A673 (cell line): ENCODE measurements around the gene MRAP2. TPM values are rescaled to one million over a fixed set of nuclear protein-coding genes. Genes with fewer than 3 reads are reported as not detected.

ENCODE experiments used
- Bru-seq: library from RNA; stranded (reverse); fragments of 400-500 nt; gene quantifications from one replicate; lab custom pipeline; 2021; lab: Mats Ljungman, UMichigan
- BruChase-seq, 2 experiments: library from RNA; stranded (reverse); fragments of 400-500 nt; gene quantifications; one replicate each; lab custom pipeline; 2021; lab: Mats Ljungman, UMichigan
- BruUV-seq: library from RNA; stranded (reverse); fragments of 400-500 nt; replicated peaks from 2 replicates; lab custom pipeline; 2021; lab: Mats Ljungman, UMichigan
- CTCF ChIA-PET: fragments of 300-600 bp; sonication (Branson Sonifier 250); formaldehyde crosslinking; loops from one replicate; lab custom pipeline; 2022; ENCODE audit warnings: antibody characterized with exemption; lab: Charles Lee
- POLR2A ChIA-PET: fragments of 300-600 bp; sonication (Branson Sonifier 250); formaldehyde crosslinking; loops from one replicate; lab custom pipeline; 2022; ENCODE audit warnings: antibody characterized with exemption; ENCODE audit not compliant: low non-redundant PET; lab: Charles Lee
- DNase-seq: peaks from one replicate; pipeline ENCODE4 v3.0.0-alpha.2; 2015; ENCODE audit warnings: low spot score
- H3K27ac ChIP-seq: fragments of 200-600 bp; sonication (generic); 2 replicates; pipeline ENCODE4 v1.5.1; 2016; ENCODE audit warnings: mixed run types, low read depth, mild to moderate bottlenecking, mixed read lengths, antibody characterized with exemption, low read length; ENCODE audit not compliant: poor library complexity, severe bottlenecking
- H3K27me3 ChIP-seq: fragments of 200-600 bp; sonication (generic); replicated peaks from 2 replicates; pipeline ENCODE4 v1.6.1; 2017; ENCODE audit warnings: mixed run types, low read depth, mild to moderate bottlenecking, mixed read lengths, antibody characterized with exemption, low read length; ENCODE audit not compliant: insufficient read depth, poor library complexity
- H3K36me3 ChIP-seq: fragments of 200-600 bp; sonication (generic); 2 replicates; pipeline ENCODE4 v1.6.1; 2016; ENCODE audit warnings: mixed run types, mild to moderate bottlenecking, mixed read lengths, antibody characterized with exemption, low read length; ENCODE audit not compliant: insufficient read depth, poor library complexity, severe bottlenecking
- H3K4me1 ChIP-seq: fragments of 200-600 bp; sonication (generic); 2 replicates; pipeline ENCODE4 v1.6.1; 2017; ENCODE audit warnings: mixed run types, mild to moderate bottlenecking, mixed read lengths, antibody characterized with exemption, low read length; ENCODE audit not compliant: insufficient read depth, poor library complexity, severe bottlenecking
- H3K4me3 ChIP-seq: fragments of 200-600 bp; sonication (generic); 2 replicates; pipeline ENCODE4 v1.5.1; 2016; ENCODE audit warnings: low read depth, mixed run types, mild to moderate bottlenecking, mixed read lengths, low read length; ENCODE audit not compliant: poor library complexity, severe bottlenecking
- H3K9me3 ChIP-seq: fragments of 200-600 bp; sonication (generic); 2 replicates; pipeline ENCODE4 v1.6.1; 2016; ENCODE audit warnings: mixed run types, low read depth, mild to moderate bottlenecking, mixed read lengths, antibody characterized with exemption, low read length; ENCODE audit not compliant: poor library complexity, severe bottlenecking
- EZH2 ChIP-seq: fragments of 200-600 bp; sonication (generic); IDR thresholded peaks from 2 replicates; pipeline ENCODE4 v1.6.1; 2017; ENCODE audit warnings: borderline replicate concordance, low read depth, mild to moderate bottlenecking, mixed read lengths, antibody characterized with exemption, low read length; ENCODE audit not compliant: poor library complexity, severe bottlenecking
- intact Hi-C: fragments of 100-400 bp; cut with micrococcal nuclease; formaldehyde crosslinking; loops from one replicate; pipeline ENCODE4 v1.10.0; 2022; ENCODE audit not compliant: unreplicated experiment
- long read RNA-seq: library from polyadenylated mRNA; stranded (forward); transcript quantifications from one replicate; pipeline ENCODE4 v2.0.0, GENCODE V29; 2022
- total RNA-seq: library from RNA; stranded (reverse); gene quantifications from 2 replicates; pipeline ENCODE4 v1.2.3, GENCODE V29; 2021
- TF ChIP-seq, protein P1 (sequence below): fragments of 300-800, 200-600 bp; sonication (generic); conservative IDR thresholded peaks from 2 replicates; pipeline ENCODE4 v1.5.1; 2017; ENCODE audit warnings: low read depth, mild to moderate bottlenecking, antibody characterized with exemption, low read length, moderate library complexity, mixed read lengths

The MRAP2 gene, protein sequence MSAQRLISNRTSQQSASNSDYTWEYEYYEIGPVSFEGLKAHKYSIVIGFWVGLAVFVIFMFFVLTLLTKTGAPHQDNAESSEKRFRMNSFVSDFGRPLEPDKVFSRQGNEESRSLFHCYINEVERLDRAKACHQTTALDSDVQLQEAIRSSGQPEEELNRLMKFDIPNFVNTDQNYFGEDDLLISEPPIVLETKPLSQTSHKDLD
- total RNA-seq (0.34 and 0.55 TPM in 2 replicates), Bru-seq, nascent RNA (percentile 17 among the genes with signal in this experiment), BruChase-seq, experiment 1, labeled RNA remaining after a 2-hour chase (percentile 27 among the genes with signal in this experiment), BruChase-seq, experiment 2, labeled RNA remaining after a 6-hour chase (percentile 19 among the genes with signal in this experiment)
- long read RNA-seq, partial matches to known transcripts, result 0 of 1 reads
- long read RNA-seq, other reads (novel, unspliced or antisense), result 0 of 1 reads

DNA sequence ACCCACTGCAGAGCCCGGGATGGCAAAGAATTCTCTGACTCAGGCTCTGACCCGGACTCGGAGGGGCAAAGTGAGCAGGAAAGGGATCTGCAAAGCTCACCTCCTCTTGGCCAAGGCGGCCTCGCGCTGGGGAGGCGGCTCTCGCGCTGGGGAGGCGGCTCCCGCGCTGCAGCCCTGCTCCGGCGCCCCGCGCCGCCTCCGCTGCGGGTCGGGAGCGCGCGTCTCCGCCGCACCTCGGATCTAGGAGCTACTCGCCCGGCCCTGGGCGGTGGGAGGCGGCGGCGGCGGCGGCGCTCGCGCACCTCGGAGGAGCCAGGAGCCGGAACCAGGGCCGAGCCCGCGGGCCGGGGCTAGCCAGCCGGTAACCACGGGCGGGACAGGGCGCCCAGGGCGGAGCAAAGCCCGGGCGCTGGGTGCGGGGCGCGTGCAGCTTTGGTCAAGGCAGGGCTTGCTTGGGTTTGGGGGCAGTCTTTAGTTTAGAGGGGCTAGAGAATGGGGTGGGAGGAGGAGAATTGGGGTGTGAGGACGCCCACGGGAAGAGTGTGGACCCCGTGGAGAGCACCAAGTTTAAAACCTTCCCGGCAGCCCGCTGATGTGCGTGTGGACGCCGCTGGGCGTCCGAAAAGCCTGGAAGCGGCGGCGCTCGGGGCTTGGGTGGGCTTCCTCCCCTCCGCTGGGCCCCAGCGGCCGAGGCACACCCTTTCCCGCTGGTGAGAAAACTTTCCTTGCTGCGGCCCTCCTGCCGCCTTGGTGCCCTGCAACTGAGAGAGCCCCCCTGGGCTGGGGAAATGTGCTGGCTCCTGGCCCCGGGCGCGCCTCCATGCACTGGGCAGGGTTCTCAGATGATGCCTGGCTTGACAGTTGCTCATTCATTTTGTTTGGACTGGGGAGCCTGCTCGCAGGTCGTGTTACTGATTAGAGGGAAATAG is at the start of gene MRAP2:
MRAP2 (plus strand) TSS at position 250 of the 929 bp plus-strand sequence. CDS start 21,547 bp downstream, outside the sequence.
- Histone ChIP-seq H3K4me3 (peak within 1 kb of the TSS; percentile 72), H3K4me1 (no peaks in the 10 kb centered on the region), H3K36me3 (no peaks in the 10 kb centered on the region), H3K27me3 (no peaks in the 10 kb centered on the region), H3K27ac (no peak within 1 kb of the TSS), H3K9me3 (no peaks in the 10 kb centered on the region)
- TF ChIP-seq EZH2, result no peak
- TF ChIP-seq, protein P1, sequence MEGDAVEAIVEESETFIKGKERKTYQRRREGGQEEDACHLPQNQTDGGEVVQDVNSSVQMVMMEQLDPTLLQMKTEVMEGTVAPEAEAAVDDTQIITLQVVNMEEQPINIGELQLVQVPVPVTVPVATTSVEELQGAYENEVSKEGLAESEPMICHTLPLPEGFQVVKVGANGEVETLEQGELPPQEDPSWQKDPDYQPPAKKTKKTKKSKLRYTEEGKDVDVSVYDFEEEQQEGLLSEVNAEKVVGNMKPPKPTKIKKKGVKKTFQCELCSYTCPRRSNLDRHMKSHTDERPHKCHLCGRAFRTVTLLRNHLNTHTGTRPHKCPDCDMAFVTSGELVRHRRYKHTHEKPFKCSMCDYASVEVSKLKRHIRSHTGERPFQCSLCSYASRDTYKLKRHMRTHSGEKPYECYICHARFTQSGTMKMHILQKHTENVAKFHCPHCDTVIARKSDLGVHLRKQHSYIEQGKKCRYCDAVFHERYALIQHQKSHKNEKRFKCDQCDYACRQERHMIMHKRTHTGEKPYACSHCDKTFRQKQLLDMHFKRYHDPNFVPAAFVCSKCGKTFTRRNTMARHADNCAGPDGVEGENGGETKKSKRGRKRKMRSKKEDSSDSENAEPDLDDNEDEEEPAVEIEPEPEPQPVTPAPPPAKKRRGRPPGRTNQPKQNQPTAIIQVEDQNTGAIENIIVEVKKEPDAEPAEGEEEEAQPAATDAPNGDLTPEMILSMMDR, result no peak
- intact Hi-C loops, result no loop called here
- POLR2A ChIA-PET, result interaction anchor here (0.6 kb wide), 1 partner anchor 13 kb away, joined by 3 read pairs; no protein-coding TSS in a partner anchor
- peak; percentile 28 for DNase-seq
- no TSS peak for BruUV-seq
- CTCF ChIA-PET, result interaction anchor here (1.2 kb wide), 1 partner anchor 19 kb away, joined by 5 read pairs; no protein-coding TSS in a partner anchor

DNA sequence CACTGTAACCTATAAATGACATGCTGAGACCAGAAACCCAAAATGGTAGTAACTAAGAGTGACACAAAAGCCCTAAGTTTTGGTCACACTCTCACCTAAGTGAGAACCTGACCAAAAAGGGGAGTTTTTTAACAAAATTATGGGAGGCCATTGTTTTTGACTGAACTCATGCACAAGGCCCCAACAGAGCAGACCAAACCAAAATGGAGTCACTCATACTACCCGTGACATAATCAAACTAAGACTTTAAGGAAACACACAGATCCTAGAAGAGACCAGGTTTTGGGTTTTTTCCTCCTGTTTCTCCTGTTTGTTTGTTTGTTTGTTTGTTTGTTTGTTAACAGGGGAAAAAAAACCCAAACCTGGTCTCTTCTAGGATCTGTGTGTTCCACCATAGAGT is 49.2 kb upstream of the MRAP2 start:
- Histone ChIP-seq H3K36me3 (no peaks in the 10 kb centered on the region), H3K4me1 (no peaks in the 10 kb centered on the region), H3K27ac (no peak overlapping the region), H3K4me3 (no peak overlapping the region), H3K9me3 (peaks cover 4% of the 10 kb centered on the region), H3K27me3 (no peaks in the 10 kb centered on the region)
- intact Hi-C loops, result no loop called here
- TF ChIP-seq, protein P1, result no peak
- TF ChIP-seq EZH2, result no peak
- ChIA-PET CTCF (no interaction called here), POLR2A (no interaction called here)
- no peak for DNase-seq
- no TSS peak for BruUV-seq

DNA sequence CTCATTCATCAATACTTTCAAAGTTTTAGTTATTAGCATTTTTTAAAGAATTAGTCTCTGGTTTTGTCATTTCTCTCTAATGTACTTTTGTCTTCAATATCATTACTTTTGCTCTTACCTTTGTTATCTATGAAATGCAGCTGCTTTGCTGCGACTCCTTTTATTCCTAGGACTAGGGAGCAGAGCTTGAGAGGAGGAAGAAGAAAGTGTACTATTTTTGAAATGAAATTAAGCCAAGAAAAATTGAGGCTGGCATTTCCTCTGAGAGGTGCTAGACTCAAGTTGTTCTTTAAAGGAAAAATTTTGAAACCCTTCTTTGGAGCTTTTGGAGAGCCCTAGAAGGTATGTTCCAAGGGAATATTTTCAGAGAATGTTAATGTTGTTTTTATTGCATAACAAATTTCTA is 48.3 kb upstream of the MRAP2 start:
- H3K9me3 ChIP-seq, result peaks cover 4% of the 10 kb centered on the region
- no peaks in the 10 kb centered on the region for H3K36me3 ChIP-seq
- no peak overlapping the region for H3K27ac ChIP-seq
- no peak for TF ChIP-seq EZH2
- TF ChIP-seq, protein P1, result no peak
- no peak for DNase-seq
- ChIA-PET CTCF (no interaction called here), POLR2A (no interaction called here)
- H3K4me1 ChIP-seq, result no peaks in the 10 kb centered on the region
- no peak overlapping the region for H3K4me3 ChIP-seq
- intact Hi-C loops, result no loop called here
- BruUV-seq, result no TSS peak
- H3K27me3 ChIP-seq, result no peaks in the 10 kb centered on the region
